Gastrocnemius medialis (tissue), 4 donors: Measurements from ENCODE around the gene P4HA1.

Experiments used
- CTCF ChIP-seq, 5 experiments: fragments of 450-650 bp in 3 of 5; fragments of 200-600 bp in 2 of 5; sonication (generic) in 2 of 5; IDR thresholded peaks in 4 of 5; conservative IDR thresholded peaks in 1 of 5; 1 replicate in 4 of 5; 2 replicates in 1 of 5; pipeline ENCODE4 v1.5.1; 2016 to 2019; ENCODE audit warnings: antibody characterized with exemption in 5 of 5, mild to moderate bottlenecking in 3 of 5, moderate library complexity in 3 of 5
- POLR2A ChIP-seq, 2 donors: fragments of 450-650 bp; IDR thresholded peaks; one replicate each; pipeline ENCODE4 v1.6.1; 2017; ENCODE audit warnings: antibody characterized with exemption in 2 of 2, mild to moderate bottlenecking in 2 of 2, moderate library complexity in 2 of 2

DNA sequence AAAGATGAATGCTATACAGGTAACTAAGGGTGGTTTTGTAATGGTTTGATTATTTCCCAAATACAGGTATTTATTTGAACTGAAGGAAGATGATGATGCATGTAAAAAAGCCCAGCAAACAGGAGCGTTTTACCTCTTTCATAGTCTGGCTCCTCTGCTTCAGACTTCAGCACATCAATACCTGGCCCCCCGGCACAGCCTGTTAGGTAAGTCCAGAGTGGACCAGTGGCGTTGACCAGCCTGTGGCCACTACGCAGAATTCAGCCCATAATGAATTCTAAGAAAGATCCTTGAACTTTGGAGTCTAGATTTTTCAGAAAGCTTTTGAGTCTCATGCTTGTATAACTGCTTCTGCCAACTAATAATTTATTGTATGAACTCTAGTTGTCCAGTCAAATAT lies 23.3 kb upstream of the P4HA1 start:
- TF ChIP-seq POLR2A (IDR thresholded peaks at IDR 0.05) (no peak), CTCF (IDR thresholded peaks at IDR 0.05 in 4 of 5, conservative IDR thresholded peaks at IDR 0.05 in 1 of 5) (no peak)
